Liver (tissue), 9 donors: ENCODE measurements around the gene ZBTB49. TPM values are rescaled to one million over a fixed set of nuclear protein-coding genes. Genes with fewer than 3 reads are reported as not detected.

Source experiments
- DNase-seq: peaks from one replicate; pipeline ENCODE4 v3.0.0-alpha.2; 2017; ENCODE audit warnings: low spot score
- H3K27ac ChIP-seq, 2 donors: one replicate each; pipeline ENCODE4 v1.7.0; 2013; ENCODE audit warnings: inconsistent platforms in 2 of 2, low read length in 2 of 2, control low read depth in 1 of 2, low read depth in 1 of 2, mild to moderate bottlenecking in 1 of 2
- H3K27me3 ChIP-seq, 4 donors: one replicate each; pipeline versions ENCODE4 v1.6.1 to v1.7.0; 2013; ENCODE audit warnings: low read length in 3 of 4, inconsistent platforms in 1 of 4, mild to moderate bottlenecking in 1 of 4, moderate library complexity in 1 of 4; ENCODE audit not compliant: control insufficient read depth in 4 of 4, insufficient read depth in 4 of 4
- H3K36me3 ChIP-seq, 4 donors: one replicate each; pipeline versions ENCODE4 v1.6.1 to v1.7.0; 2013; ENCODE audit warnings: low read length in 3 of 4, mild to moderate bottlenecking in 3 of 4, low read depth in 1 of 4, moderate library complexity in 1 of 4; ENCODE audit not compliant: control insufficient read depth in 4 of 4, insufficient read depth in 3 of 4
- H3K4me1 ChIP-seq, 4 donors: one replicate each; pipeline versions ENCODE4 v1.6.1 to v1.7.0; 2013; ENCODE audit warnings: low read length in 3 of 4, mild to moderate bottlenecking in 3 of 4, moderate library complexity in 1 of 4; ENCODE audit not compliant: control insufficient read depth in 4 of 4, insufficient read depth in 4 of 4
- H3K4me3 ChIP-seq, 3 donors: one replicate each; pipeline versions ENCODE4 v1.6.1 to v1.7.0; 2013; ENCODE audit warnings: low read length in 3 of 3, control low read depth in 1 of 3, low read depth in 1 of 3, mild to moderate bottlenecking in 1 of 3
- H3K9ac ChIP-seq, 2 donors: one replicate each; pipeline ENCODE4 v1.7.0; 2013; ENCODE audit warnings: low read length in 2 of 2, mild to moderate bottlenecking in 2 of 2, moderate library complexity in 2 of 2, control low read depth in 1 of 2, low read depth in 1 of 2
- H3K9me3 ChIP-seq, 4 donors: one replicate each; pipeline versions ENCODE4 v1.6.1 to v1.7.0; 2013; ENCODE audit warnings: low read length in 3 of 4; ENCODE audit not compliant: control insufficient read depth in 4 of 4
- CTCF ChIP-seq: fragments of 150-350 bp; IDR thresholded peaks from 2 replicates; pipeline ENCODE4 v1.5.1; 2017; ENCODE audit warnings: improper control_type of control experiment, low read depth, low read length; ENCODE audit not compliant: missing input control
- EGR1 ChIP-seq, 2 donors: IDR thresholded peaks; 2 replicates each; pipeline ENCODE4 v1.6.1; 2016 to 2018; ENCODE audit warnings: antibody characterized with exemption in 2 of 2, low read depth in 2 of 2
- FOXA1 ChIP-seq: IDR thresholded peaks from 2 replicates; pipeline ENCODE4 v1.6.1; 2016; ENCODE audit warnings: antibody characterized with exemption
- FOXA2 ChIP-seq: IDR thresholded peaks from 2 replicates; pipeline ENCODE4 v1.6.1; 2016; ENCODE audit warnings: antibody characterized with exemption
- GABPA ChIP-seq, 2 donors: IDR thresholded peaks in 1 of 2; conservative IDR thresholded peaks in 1 of 2; 2 replicates each; pipeline ENCODE4 v1.6.1; 2016; ENCODE audit warnings: antibody characterized with exemption in 2 of 2, mild to moderate bottlenecking in 1 of 2, moderate library complexity in 1 of 2
- HNF4A ChIP-seq, 2 donors: conservative IDR thresholded peaks; 2 replicates each; pipeline ENCODE4 v1.6.1; 2016; ENCODE audit warnings: antibody characterized with exemption in 2 of 2, mild to moderate bottlenecking in 2 of 2
- HNF4G ChIP-seq: IDR thresholded peaks from 2 replicates; pipeline ENCODE4 v1.6.1; 2016; ENCODE audit warnings: antibody characterized with exemption
- JUND ChIP-seq, 2 donors: IDR thresholded peaks; 2 replicates each; pipeline ENCODE4 v1.6.1; 2016; ENCODE audit warnings: antibody characterized with exemption in 2 of 2
- MAX ChIP-seq: IDR thresholded peaks from 2 replicates; pipeline ENCODE4 v1.6.1; 2016; ENCODE audit warnings: antibody characterized with exemption
- NR2F2 ChIP-seq: IDR thresholded peaks from 2 replicates; pipeline ENCODE4 v1.6.1; 2016; ENCODE audit warnings: antibody characterized with exemption
- RAD21 ChIP-seq, 2 donors: IDR thresholded peaks; 2 replicates each; pipeline ENCODE4 v1.6.1; 2016; ENCODE audit warnings: antibody characterized with exemption in 2 of 2, mild to moderate bottlenecking in 2 of 2
- RXRA ChIP-seq, 2 donors: IDR thresholded peaks; 2 replicates each; pipeline ENCODE4 v1.6.1; 2017 to 2018; ENCODE audit warnings: antibody characterized with exemption in 2 of 2, mild to moderate bottlenecking in 1 of 2
- SP1 ChIP-seq: IDR thresholded peaks from 2 replicates; pipeline ENCODE4 v1.6.1; 2018; ENCODE audit warnings: antibody characterized with exemption, mild to moderate bottlenecking
- TAF1 ChIP-seq: conservative IDR thresholded peaks from 2 replicates; pipeline ENCODE4 v1.6.1; 2016; ENCODE audit warnings: antibody characterized with exemption, mild to moderate bottlenecking
- WGBS: extraction: QIAGEN DNeasy Blood & Tissue Kit; methylation state at CpG from one replicate; pipeline ENCODE4 v1.1.7; 2013; 5-methylcytosine and 5-hydroxymethylcytosine counted together
- polyA plus RNA-seq, 2 donors: library from polyadenylated mRNA; stranded (reverse) in 1 of 2; unstranded in 1 of 2; fragments of 200-250 nt in 1 of 2; fragments of >200 nt in 1 of 2; fragmentation: Nextera tagmentation in 1 of 2; extraction: Ambion mirVana in 1 of 2; gene quantifications; one replicate each; pipeline versions ENCODE4 v1.2.1 to v1.2.3, GENCODE V29; 2013 to 2015
- total RNA-seq, 2 donors: library from RNA; depleted of rRNA; stranded (reverse); fragments of >200 nt; gene quantifications; one replicate each; pipeline ENCODE4 v1.2.3, GENCODE V29; 2014
- TF ChIP-seq, protein P1 (sequence below): IDR thresholded peaks from 2 replicates; pipeline ENCODE4 v1.6.1; 2016; ENCODE audit warnings: antibody characterized with exemption
- donor health status: healthy.
- donor health status: healthy.
- donor health status: healthy.
- donor health status: healthy.
- donor health status: healthy.

Gene ZBTB49
- total and polyA plus RNA-seq, 4 donors, result 1.3 to 3.8 (median 2.0) TPM

DNA sequence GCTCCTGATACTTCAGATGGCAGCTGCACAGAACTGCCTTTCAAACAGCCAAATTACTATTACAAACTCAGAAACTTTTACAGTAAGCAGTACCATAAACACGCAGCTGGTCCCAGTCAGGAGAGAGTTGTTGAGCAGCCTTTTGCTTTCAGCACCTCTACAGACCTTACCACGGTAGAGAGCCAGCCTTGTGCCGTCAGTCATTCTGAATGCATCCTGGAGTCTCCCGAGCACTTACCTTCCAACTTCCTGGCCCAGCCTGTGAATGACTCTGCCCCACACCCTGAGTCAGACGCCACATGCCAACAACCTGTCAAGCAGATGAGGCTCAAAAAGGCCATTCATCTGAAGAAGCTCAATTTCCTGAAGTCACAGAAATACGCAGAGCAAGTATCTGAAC is 12.4 kb downstream of the ZBTB49 start:
- Histone ChIP-seq H3K4me1 (no peaks in the 10 kb centered on the region), H3K27ac (no peak overlapping the region), H3K4me3 (no peak overlapping the region), H3K27me3 (no peaks in the 10 kb centered on the region), H3K9ac (no peak overlapping the region), H3K36me3 (peaks cover 7 to 23% (median 17%) of the 10 kb centered on the region in 4 donors), H3K9me3 (no peaks in the 10 kb centered on the region)
- TF ChIP-seq HNF4A (conservative IDR thresholded peaks at IDR 0.05) (no peak), MAX (no peak), NR2F2 (no peak), HNF4G (no peak), CTCF (no peak), EGR1 (IDR thresholded peaks at IDR 0.05; ENCODE audit: low read depth in 2 of 2) (no peak)
- TF ChIP-seq, protein P1, sequence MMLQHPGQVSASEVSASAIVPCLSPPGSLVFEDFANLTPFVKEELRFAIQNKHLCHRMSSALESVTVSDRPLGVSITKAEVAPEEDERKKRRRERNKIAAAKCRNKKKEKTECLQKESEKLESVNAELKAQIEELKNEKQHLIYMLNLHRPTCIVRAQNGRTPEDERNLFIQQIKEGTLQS, result no peak
- DNase-seq, result no peak
- WGBS, result 84% methylated on average over 6 of the region's 6 CpGs

- Histone ChIP-seq H3K9ac (no peak overlapping the region), H3K27ac (no peak overlapping the region), H3K4me3 (no peak overlapping the region), H3K4me1 (no peaks in the 10 kb centered on the region), H3K27me3 (no peaks in the 10 kb centered on the region), H3K9me3 (no peaks in the 10 kb centered on the region), H3K36me3 (peaks cover 7 to 22% (median 14%) of the 10 kb centered on the region in 4 donors)
- DNase-seq, result no peak
- WGBS, result 96% methylated on average over 11 of the region's 11 CpGs
- TF ChIP-seq, protein P1, result no peak
- TF ChIP-seq FOXA1, result no peak
- TF ChIP-seq HNF4G, result no peak
- TF ChIP-seq EGR1 (IDR thresholded peaks at IDR 0.05; ENCODE audit: low read depth in 2 of 2), result no peak
- TF ChIP-seq SP1, result no peak
- TF ChIP-seq GABPA (IDR thresholded peaks at IDR 0.05 in 1 of 2, conservative IDR thresholded peaks at IDR 0.05 in 1 of 2), result no peak
- TF ChIP-seq TAF1, result no peak
- no peak for TF ChIP-seq NR2F2
- no peak for TF ChIP-seq CTCF
- TF ChIP-seq RXRA (IDR thresholded peaks at IDR 0.05), result no peak
- no peak for TF ChIP-seq JUND (IDR thresholded peaks at IDR 0.05)
- TF ChIP-seq RAD21 (IDR thresholded peaks at IDR 0.05), result no peak
- no peak for TF ChIP-seq FOXA2
- TF ChIP-seq MAX, result no peak
Measured at GRCh38 chr4:4306920-4307319, 16.9 kb downstream of the ZBTB49 start.
